HL-60 (cell line): Measurements from ENCODE around the gene UPP2.
A peak's percentile ranks its signal among the peaks of the same experiment; 100 is the strongest.

ENCODE experiments used
- DNase-seq, 2 experiments: peaks; one replicate each; pipeline ENCODE4 v3.0.0-alpha.2; 2010 to 2020; ENCODE audit warnings: low read depth in 1 of 2, low spot score in 1 of 2
- H3K27ac ChIP-seq: fragments of 250-450 bp; sonication (Bioruptor Pico); replicated peaks from 2 replicates; pipeline ENCODE4 v1.5.1; 2020; ENCODE audit warnings: mild to moderate bottlenecking, moderate library complexity
- H3K27me3 ChIP-seq: fragments of 250-450 bp; sonication (Bioruptor Pico); 2 replicates; pipeline ENCODE4 v1.5.1; 2021; ENCODE audit warnings: mild to moderate bottlenecking, moderate library complexity; ENCODE audit not compliant: insufficient read depth, poor library complexity, severe bottlenecking
- H3K4me3 ChIP-seq: replicated peaks from 2 replicates; pipeline ENCODE4 v1.5.1; 2011; ENCODE audit warnings: mild to moderate bottlenecking, control low read depth, low read length; ENCODE audit not compliant: insufficient read depth
- GABPA ChIP-seq: IDR thresholded peaks from 2 replicates; pipeline ENCODE4 v1.6.1; 2012; ENCODE audit warnings: low read depth
- POLR2AphosphoS5 ChIP-seq: IDR thresholded peaks from 2 replicates; pipeline ENCODE4 v1.6.1; 2012; ENCODE audit warnings: low read depth
- SPI1 ChIP-seq: IDR thresholded peaks from 2 replicates; pipeline ENCODE4 v1.6.1; 2012; ENCODE audit warnings: low read depth, mild to moderate bottlenecking, borderline replicate concordance
- TF ChIP-seq, protein P1 (sequence below): IDR thresholded peaks from one replicate; pipeline ENCODE4 v1.5.1; 2011; ENCODE audit warnings: low read length, control low read depth, inconsistent platforms; ENCODE audit not compliant: insufficient read depth
- TF ChIP-seq, protein P2 (sequence below): IDR thresholded peaks from 2 replicates; pipeline ENCODE4 v1.6.1; 2012; ENCODE audit warnings: low read depth; ENCODE audit not compliant: insufficient replicate concordance

Gene UPP2

DNA sequence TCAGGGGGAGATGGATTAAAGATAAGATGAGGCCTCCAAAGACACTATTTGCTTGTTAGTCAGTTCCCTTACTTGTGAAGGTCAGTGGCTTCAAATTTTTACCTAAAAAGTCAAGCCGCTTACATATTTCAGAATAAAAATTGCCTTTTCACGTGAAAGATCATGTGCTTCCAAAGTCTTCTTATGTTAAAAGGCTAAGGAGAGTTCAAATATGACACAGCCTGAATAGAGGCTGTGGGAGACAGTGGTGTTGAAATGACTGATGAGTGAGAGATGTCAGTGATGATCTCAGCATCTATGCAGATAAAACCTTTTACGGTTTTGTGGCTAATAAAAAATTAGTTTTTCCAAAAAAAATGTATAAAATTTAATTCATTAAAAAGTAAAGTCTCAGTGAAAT is 40.5 kb downstream of the UPP2 start:
- Histone ChIP-seq H3K27me3 (no peaks in the 10 kb centered on the region), H3K4me3 (no peak overlapping the region), H3K27ac (no peak overlapping the region)
- peak in 1 of 2 experiments; percentile 45 for DNase-seq
- TF ChIP-seq, protein P1, sequence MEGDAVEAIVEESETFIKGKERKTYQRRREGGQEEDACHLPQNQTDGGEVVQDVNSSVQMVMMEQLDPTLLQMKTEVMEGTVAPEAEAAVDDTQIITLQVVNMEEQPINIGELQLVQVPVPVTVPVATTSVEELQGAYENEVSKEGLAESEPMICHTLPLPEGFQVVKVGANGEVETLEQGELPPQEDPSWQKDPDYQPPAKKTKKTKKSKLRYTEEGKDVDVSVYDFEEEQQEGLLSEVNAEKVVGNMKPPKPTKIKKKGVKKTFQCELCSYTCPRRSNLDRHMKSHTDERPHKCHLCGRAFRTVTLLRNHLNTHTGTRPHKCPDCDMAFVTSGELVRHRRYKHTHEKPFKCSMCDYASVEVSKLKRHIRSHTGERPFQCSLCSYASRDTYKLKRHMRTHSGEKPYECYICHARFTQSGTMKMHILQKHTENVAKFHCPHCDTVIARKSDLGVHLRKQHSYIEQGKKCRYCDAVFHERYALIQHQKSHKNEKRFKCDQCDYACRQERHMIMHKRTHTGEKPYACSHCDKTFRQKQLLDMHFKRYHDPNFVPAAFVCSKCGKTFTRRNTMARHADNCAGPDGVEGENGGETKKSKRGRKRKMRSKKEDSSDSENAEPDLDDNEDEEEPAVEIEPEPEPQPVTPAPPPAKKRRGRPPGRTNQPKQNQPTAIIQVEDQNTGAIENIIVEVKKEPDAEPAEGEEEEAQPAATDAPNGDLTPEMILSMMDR: no peak
- TF ChIP-seq, protein P2, sequence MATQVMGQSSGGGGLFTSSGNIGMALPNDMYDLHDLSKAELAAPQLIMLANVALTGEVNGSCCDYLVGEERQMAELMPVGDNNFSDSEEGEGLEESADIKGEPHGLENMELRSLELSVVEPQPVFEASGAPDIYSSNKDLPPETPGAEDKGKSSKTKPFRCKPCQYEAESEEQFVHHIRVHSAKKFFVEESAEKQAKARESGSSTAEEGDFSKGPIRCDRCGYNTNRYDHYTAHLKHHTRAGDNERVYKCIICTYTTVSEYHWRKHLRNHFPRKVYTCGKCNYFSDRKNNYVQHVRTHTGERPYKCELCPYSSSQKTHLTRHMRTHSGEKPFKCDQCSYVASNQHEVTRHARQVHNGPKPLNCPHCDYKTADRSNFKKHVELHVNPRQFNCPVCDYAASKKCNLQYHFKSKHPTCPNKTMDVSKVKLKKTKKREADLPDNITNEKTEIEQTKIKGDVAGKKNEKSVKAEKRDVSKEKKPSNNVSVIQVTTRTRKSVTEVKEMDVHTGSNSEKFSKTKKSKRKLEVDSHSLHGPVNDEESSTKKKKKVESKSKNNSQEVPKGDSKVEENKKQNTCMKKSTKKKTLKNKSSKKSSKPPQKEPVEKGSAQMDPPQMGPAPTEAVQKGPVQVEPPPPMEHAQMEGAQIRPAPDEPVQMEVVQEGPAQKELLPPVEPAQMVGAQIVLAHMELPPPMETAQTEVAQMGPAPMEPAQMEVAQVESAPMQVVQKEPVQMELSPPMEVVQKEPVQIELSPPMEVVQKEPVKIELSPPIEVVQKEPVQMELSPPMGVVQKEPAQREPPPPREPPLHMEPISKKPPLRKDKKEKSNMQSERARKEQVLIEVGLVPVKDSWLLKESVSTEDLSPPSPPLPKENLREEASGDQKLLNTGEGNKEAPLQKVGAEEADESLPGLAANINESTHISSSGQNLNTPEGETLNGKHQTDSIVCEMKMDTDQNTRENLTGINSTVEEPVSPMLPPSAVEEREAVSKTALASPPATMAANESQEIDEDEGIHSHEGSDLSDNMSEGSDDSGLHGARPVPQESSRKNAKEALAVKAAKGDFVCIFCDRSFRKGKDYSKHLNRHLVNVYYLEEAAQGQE: no peak
- TF ChIP-seq GABPA: no peak
- TF ChIP-seq SPI1: no peak
- no peak for TF ChIP-seq POLR2AphosphoS5

DNA sequence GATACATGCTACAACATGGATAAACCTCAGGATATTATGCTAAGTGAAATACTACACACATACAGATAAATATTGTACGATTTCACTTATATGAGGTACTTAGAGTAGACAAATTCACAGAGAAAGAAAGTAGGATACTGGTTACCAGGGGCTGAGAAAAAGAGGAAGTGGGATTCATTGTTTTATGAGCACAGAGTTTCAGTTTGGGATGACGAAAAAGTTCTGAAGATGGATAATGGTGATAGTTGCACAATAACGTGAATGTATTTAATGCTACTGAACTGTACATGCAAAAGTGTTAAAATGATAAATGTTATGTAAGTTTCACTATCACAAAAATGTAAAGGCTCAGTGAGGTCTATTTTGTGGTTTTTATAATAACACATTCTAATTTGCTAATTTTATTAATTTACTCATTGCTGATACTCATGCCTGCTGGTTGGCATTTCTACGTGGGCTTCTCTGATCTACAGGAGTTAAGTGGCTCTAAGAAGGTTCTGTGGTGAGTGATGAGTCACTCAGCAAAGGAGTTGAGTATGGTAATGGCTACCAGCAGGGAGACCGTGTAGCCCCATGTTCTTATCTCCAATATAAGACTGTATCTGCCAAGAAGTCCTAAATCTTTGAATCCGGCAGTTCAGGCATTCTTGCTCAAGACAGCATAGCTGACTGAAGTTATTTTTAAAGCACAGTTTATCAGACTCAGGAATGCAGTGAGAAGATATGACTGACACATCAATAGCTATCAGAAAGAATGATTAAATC is 41.1 kb downstream of the UPP2 start:
- DNase-seq: peak in 1 of 2 experiments; percentile 63
- no peak overlapping the region for H3K27ac ChIP-seq
- TF ChIP-seq SPI1: peak; percentile 97
- TF ChIP-seq, protein P1: no peak

DNA sequence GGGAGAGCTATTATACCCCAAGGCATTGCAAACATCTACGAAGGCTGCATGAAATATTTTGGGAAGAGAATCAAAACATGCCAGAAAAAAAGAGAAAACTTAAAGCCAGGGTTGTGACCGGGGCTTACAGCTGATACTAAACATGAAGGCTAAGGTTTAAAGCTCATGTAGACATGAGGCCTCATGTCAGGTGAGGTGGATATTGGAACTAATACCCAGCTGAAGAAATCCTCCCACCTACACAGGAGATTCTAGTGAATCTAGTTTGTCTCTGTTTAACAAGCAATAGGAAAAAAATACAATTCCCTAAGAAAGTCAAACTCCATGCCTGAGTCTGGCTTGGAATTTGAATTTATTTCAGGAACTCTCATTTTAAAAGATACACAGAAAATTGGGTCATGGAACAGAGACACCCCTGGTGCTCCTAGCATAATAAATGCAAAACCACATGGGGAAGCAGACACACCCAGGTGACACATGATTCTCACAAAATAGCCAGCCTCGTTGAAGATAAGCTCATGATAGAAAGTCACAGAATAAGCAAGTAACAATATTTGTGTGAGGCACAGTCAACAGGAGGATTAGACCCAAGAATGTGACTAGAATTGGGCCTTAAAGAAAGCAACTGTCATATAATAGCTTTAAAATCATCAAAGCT is 42.2 kb downstream of the UPP2 start:
- no peak overlapping the region for H3K27ac ChIP-seq
- no peak for DNase-seq
- TF ChIP-seq, protein P2: no peak
- TF ChIP-seq GABPA (no peak), SPI1 (no peak), POLR2AphosphoS5 (no peak)
- TF ChIP-seq, protein P1: no peak
- H3K4me3 ChIP-seq: no peak overlapping the region
- H3K27me3 ChIP-seq: no peaks in the 10 kb centered on the region

More for the DNA sequence above, 41.1 kb downstream of the UPP2 start:
- Histone ChIP-seq H3K4me3 (no peak overlapping the region; the same call in 1 of the 2 replicates), H3K27me3 (no peaks in the 10 kb centered on the region)
